ENCODE data around the gene MS4A3.
"Not testable (repeated sequence)": the region's sequence is repeated elsewhere in the genome, so short reads cannot be mapped to it uniquely, and the experiment has no call there.

Gene MS4A3, protein sequence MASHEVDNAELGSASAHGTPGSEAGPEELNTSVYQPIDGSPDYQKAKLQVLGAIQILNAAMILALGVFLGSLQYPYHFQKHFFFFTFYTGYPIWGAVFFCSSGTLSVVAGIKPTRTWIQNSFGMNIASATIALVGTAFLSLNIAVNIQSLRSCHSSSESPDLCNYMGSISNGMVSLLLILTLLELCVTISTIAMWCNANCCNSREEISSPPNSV

DNA sequence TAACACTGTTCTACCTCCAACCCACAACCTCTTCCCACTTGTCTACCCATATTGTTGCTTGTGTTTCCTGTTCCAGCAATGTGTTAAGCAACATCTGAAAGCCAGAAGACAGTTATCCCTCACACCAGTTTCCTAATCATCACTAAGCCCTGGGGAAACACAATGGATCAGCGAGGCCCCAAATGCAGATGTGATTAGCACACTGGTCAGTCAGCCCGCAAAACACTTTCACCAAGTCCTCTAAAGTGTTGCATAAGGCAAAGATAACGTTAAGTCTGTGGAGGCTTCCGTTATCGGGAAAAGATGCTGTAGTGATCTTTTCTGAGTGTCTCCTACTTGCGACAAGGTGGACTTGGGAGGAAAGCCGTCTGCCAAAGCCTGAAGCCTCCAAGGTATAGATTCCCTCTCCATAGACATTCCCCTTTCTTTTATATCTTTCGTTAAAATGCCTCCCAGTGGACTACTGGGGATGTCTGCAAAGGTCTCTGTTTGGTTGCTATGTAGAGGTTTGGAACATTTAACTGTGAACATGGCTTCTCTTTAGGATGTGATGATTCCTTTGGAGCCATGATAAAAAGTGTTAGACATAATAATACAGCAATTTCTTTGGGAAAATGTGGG lies at the start of gene MS4A3:
MS4A3 (plus strand) TSS at position 317 of the 621 bp plus-strand sequence. CDS start 4,496 bp downstream, outside the sequence.
- in situ Hi-C loops (cut with HindIII; ENCODE audit: low pct_unique_long_range_greater_than_20kb, low sequenced_read_pairs), result no loop called here
- TF ChIP-seq JUND (IDR thresholded peaks at IDR 0.05; ENCODE audit: low read depth), result no peak
- no peak for DNase-seq (ENCODE audit: low read depth in 1 of 2, low spot score in 1 of 2)

DNA sequence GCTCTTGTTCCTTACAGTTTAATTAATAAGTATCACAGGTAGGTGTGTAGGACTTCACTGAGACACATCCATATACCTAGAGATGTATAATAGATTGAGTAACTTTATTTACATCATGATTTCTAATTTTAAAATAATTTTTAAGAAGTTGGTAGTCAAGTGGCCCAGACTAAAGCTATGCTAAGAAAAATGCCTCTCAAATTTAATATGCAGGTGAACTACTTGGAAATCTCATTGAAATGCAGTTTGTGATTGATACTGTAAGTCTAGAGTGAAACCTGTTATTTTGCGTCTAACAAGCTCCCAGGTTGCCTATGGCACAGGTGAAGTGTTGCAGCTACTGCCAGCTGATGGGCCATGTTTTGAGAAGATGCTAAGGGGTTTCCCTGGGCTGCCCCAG lies 39.6 kb upstream of the MS4A3 start, which contains the start of gene OOSP4B:
OOSP4B (plus strand) TSS at position 301 of the 400 bp plus-strand sequence.
- in situ Hi-C loops (cut with HindIII; ENCODE audit: low pct_unique_long_range_greater_than_20kb, low sequenced_read_pairs), result no loop called here
- no peak for TF ChIP-seq JUND (IDR thresholded peaks at IDR 0.05; ENCODE audit: low read depth)
- DNase-seq (ENCODE audit: low read depth in 1 of 2, low spot score in 1 of 2), result no peak

DNA sequence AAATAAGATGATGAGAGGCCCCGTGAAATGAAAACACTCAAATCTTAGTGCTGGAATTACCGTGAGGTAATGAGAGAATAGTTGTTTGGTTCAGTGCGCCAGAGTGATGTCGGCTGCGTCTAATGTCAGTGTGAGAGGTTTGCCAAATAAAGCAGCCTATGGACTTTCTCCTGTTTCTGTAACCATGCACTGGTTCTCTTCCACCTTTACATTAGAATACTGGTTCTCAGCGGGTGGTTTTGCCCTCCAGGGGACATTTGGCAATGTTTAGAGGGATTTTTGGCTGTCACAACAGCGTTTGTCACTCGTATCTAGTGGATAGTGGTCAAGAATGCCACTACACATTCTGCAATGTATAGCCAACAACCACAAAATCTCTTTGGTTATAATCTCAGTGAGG lies 38.4 kb upstream of the MS4A3 start:
- no peak for TF ChIP-seq JUND (IDR thresholded peaks at IDR 0.05; ENCODE audit: low read depth)
- in situ Hi-C loops (cut with HindIII; ENCODE audit: low pct_unique_long_range_greater_than_20kb, low sequenced_read_pairs), result no loop called here
- DNase-seq (ENCODE audit: low read depth in 1 of 2, low spot score in 1 of 2), result no peak

GRCh38 chr11:60020376-60020775 lies 36.1 kb upstream of the MS4A3 start:
- DNase-seq (ENCODE audit: low read depth in 1 of 2, low spot score in 1 of 2); in situ Hi-C loops (cut with HindIII; ENCODE audit: low pct_unique_long_range_greater_than_20kb, low sequenced_read_pairs): not testable (repeated sequence)

- TF ChIP-seq JUND (IDR thresholded peaks at IDR 0.05; ENCODE audit: low read depth), result no peak
- in situ Hi-C loops (cut with HindIII; ENCODE audit: low pct_unique_long_range_greater_than_20kb, low sequenced_read_pairs), result no loop called here
- DNase-seq (ENCODE audit: low read depth in 1 of 2, low spot score in 1 of 2), result no peak
Measured at GRCh38 chr11:60029015-60029632, 27.3 kb upstream of the MS4A3 start.

DNA sequence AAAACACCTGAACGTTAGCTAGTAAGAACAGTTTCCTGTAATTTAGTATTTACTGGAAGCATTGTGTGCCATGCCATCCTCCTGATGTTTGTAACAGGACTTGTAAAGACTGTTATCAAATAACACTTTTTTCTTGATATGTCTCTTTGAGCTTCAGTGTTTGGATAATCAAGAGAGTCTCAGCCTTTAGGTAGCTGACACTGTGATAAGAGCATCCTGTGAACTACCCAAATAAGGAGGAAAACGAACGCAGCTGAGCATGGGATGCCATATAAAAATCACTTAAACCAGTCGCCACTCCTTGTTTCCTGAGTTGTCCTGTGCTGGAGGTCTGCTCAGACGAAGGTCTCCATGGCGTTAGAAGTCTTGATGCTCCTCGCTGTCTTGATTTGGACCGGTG lies 16.4 kb upstream of the MS4A3 start, which contains the start of gene OOSP2:
OOSP2 (plus strand) TSS at position 301 of the 400 bp plus-strand sequence; CDS start at position 352, 51 bp downstream.
- in situ Hi-C loops (cut with HindIII; ENCODE audit: low pct_unique_long_range_greater_than_20kb, low sequenced_read_pairs), result no loop called here
- TF ChIP-seq JUND (IDR thresholded peaks at IDR 0.05; ENCODE audit: low read depth), result no peak
- no peak for DNase-seq (ENCODE audit: low read depth in 1 of 2, low spot score in 1 of 2)

DNA sequence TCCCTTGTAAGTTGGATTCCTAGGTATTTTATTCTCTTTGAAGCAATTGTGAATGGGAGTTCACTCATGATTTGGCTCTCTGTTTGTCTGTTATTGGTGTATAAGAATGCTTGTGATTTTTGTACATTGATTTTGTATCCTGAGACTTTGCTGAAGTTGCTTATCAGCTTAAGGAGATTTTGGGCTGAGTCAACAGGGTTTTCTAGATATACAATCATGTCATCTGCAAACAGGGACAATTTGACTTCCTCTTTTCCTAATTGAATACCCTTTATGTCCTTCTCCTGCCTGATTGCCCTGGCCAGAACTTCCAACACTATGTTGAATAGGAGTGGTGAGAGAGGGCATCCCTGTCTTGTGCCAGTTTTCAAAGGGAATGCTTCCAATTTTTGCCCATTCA lies 6.0 kb upstream of the MS4A3 start:
- DNase-seq (ENCODE audit: low read depth in 1 of 2, low spot score in 1 of 2); in situ Hi-C loops (cut with HindIII; ENCODE audit: low pct_unique_long_range_greater_than_20kb, low sequenced_read_pairs): not testable (repeated sequence)

GRCh38 chr11:60050839-60051238 lies 5.6 kb upstream of the MS4A3 start:
- in situ Hi-C loops (cut with HindIII; ENCODE audit: low pct_unique_long_range_greater_than_20kb, low sequenced_read_pairs); DNase-seq (ENCODE audit: low read depth in 1 of 2, low spot score in 1 of 2): not testable (repeated sequence)

DNA sequence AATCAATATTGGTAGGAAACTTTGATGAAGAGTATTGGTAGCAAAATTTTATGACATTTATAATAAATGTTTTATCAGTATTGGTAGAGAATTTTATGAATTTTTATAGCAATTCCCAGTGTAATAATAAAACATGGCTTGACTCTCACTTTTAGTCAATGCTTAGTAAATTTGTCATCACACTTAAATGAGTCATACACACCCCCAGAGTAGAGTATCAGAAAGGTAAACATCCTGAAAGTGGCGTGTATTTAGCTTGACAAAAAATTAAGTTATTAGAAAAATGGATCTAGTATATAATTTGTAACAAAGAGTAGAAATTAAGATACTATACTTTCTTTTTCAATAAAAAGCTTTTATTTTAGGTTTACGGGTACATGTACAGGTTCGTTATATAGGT lies 2.6 kb downstream of the MS4A3 start:
- no peak for DNase-seq (ENCODE audit: low read depth in 1 of 2, low spot score in 1 of 2)
- no peak for TF ChIP-seq JUND (IDR thresholded peaks at IDR 0.05; ENCODE audit: low read depth)
- in situ Hi-C loops (cut with HindIII; ENCODE audit: low pct_unique_long_range_greater_than_20kb, low sequenced_read_pairs), result no loop called here

GRCh38 chr11:60059521-60060240 lies 3.2 kb downstream of the MS4A3 start:
- in situ Hi-C loops (cut with HindIII; ENCODE audit: low pct_unique_long_range_greater_than_20kb, low sequenced_read_pairs), result no loop called here
- TF ChIP-seq JUND (IDR thresholded peaks at IDR 0.05; ENCODE audit: low read depth), result no peak

GRCh38 chr11:60064111-60064510 lies 7.6 kb downstream of the MS4A3 start:
- no peak for TF ChIP-seq JUND (IDR thresholded peaks at IDR 0.05; ENCODE audit: low read depth)
- in situ Hi-C loops (cut with HindIII; ENCODE audit: low pct_unique_long_range_greater_than_20kb, low sequenced_read_pairs), result no loop called here
- DNase-seq (ENCODE audit: low read depth in 1 of 2, low spot score in 1 of 2), result no peak

More at GRCh38 chr11:60059521-60060240, 3.2 kb downstream of the MS4A3 start:
- no peak for DNase-seq (ENCODE audit: low read depth in 1 of 2, low spot score in 1 of 2)

DNA sequence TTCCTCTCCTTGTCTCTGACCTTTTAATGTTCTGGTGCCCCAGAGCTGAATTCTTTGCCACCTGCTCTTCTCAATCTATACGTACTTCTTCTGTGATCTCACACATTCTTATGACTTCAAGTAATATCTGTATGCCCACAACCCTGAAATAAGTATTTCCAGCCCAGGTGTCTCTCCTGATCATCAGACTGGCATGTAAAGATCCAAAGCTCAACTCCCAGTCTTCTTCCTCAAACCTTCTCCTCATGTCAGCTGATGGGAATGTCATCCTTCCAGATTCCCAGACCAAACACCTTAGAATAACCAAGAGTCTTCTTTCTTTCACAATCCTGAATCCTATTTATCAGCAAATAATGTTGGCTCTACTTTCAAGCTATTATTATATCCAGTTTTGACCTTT lies 9.3 kb downstream of the MS4A3 start:
- in situ Hi-C loops (cut with HindIII; ENCODE audit: low pct_unique_long_range_greater_than_20kb, low sequenced_read_pairs), result no loop called here
- no peak for DNase-seq (ENCODE audit: low read depth in 1 of 2, low spot score in 1 of 2)
- TF ChIP-seq JUND (IDR thresholded peaks at IDR 0.05; ENCODE audit: low read depth), result no peak

- no peak for DNase-seq (ENCODE audit: low read depth in 1 of 2, low spot score in 1 of 2)
- TF ChIP-seq JUND (IDR thresholded peaks at IDR 0.05; ENCODE audit: low read depth), result no peak
- in situ Hi-C loops (cut with HindIII; ENCODE audit: low pct_unique_long_range_greater_than_20kb, low sequenced_read_pairs), result no loop called here
Measured at GRCh38 chr11:60069450-60069849, 13.0 kb downstream of the MS4A3 start.

DNA sequence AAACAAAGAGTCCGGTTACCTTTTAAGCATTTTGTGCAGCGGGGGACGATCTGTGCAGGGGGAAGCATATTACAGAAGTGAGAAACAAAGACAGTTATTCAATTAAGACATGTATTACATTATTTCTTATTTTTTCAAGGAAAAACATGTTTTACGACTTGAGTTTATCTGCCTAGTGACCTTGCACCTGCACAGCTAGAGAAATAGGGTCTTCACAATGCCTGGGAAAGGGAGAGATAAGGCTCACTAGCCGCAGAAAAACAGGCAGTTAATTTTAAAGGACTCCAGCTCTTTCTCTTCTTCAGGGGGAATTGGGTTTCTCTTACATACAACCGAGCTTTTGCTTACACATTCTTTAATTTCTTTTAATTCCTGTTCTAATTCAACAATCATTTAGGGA lies 15.2 kb downstream of the MS4A3 start:
- in situ Hi-C loops (cut with HindIII; ENCODE audit: low pct_unique_long_range_greater_than_20kb, low sequenced_read_pairs), result not testable (repeated sequence)

More for the DNA sequence above, 15.2 kb downstream of the MS4A3 start:
- DNase-seq (ENCODE audit: low read depth in 1 of 2, low spot score in 1 of 2), result not testable (repeated sequence)

Measured in T47D (cell line).